ENCODE data around the gene SNX9.
"Not testable (repeated sequence)": the region's sequence is repeated elsewhere in the genome, so short reads cannot be mapped to it uniquely, and the experiment has no call there.

Gene SNX9

GRCh38 chr6:157832250-157832967, 9.4 kb downstream of the SNX9 start:
- DNase-seq = no peak

- no peak for DNase-seq
Observed at GRCh38 chr6:157834549-157834948, 11.5 kb downstream of the SNX9 start.

- no peak for DNase-seq
Observed at GRCh38 chr6:157838718-157839430, 15.8 kb downstream of the SNX9 start.

- no peak for DNase-seq
Observed at GRCh38 chr6:157839606-157840005, 16.6 kb downstream of the SNX9 start.

- DNase-seq = no peak
Observed at GRCh38 chr6:157840261-157840660, 17.2 kb downstream of the SNX9 start.

- DNase-seq = no peak
Observed at GRCh38 chr6:157840776-157841175, 17.7 kb downstream of the SNX9 start.

GRCh38 chr6:157841211-157841840, 18.3 kb downstream of the SNX9 start:
- no peak for DNase-seq

- DNase-seq = no peak
Observed at GRCh38 chr6:157842212-157842611, 19.2 kb downstream of the SNX9 start.

GRCh38 chr6:157844196-157844595, 21.1 kb downstream of the SNX9 start:
- DNase-seq = not testable (repeated sequence)

- no peak for DNase-seq
Observed at GRCh38 chr6:157845493-157846259, 22.6 kb downstream of the SNX9 start.

- DNase-seq = no peak
Observed at GRCh38 chr6:157847846-157848245, 24.8 kb downstream of the SNX9 start.

- DNase-seq = peak; percentile 30
Observed at GRCh38 chr6:157848693-157849092, 25.6 kb downstream of the SNX9 start.

- DNase-seq = no peak
Observed at GRCh38 chr6:157849288-157850017, 26.4 kb downstream of the SNX9 start.

GRCh38 chr6:157850030-157850429, 27.0 kb downstream of the SNX9 start:
- DNase-seq = no peak

GRCh38 chr6:157853018-157853805, 30.2 kb downstream of the SNX9 start:
- no peak for DNase-seq

GRCh38 chr6:157853902-157854502, 31.0 kb downstream of the SNX9 start:
- no peak for DNase-seq

GRCh38 chr6:157855325-157855724, 32.3 kb downstream of the SNX9 start:
- DNase-seq = no peak

- not testable (repeated sequence) for DNase-seq
Observed at GRCh38 chr6:157855804-157856203, 32.8 kb downstream of the SNX9 start.

- DNase-seq = not testable (repeated sequence)
Observed at GRCh38 chr6:157858664-157859063, 35.6 kb downstream of the SNX9 start.

- no peak for DNase-seq
Observed at GRCh38 chr6:157859775-157860504, 36.9 kb downstream of the SNX9 start.

Measured in NCI-H510A treated with DMSO at 0.1 percent for 48 hours (cell line).